Measurements from ENCODE around the gene CADM1.

- TF ChIP-seq POLR2A (IDR thresholded peaks at IDR 0.05), result no peak
- TF ChIP-seq, protein P1, sequence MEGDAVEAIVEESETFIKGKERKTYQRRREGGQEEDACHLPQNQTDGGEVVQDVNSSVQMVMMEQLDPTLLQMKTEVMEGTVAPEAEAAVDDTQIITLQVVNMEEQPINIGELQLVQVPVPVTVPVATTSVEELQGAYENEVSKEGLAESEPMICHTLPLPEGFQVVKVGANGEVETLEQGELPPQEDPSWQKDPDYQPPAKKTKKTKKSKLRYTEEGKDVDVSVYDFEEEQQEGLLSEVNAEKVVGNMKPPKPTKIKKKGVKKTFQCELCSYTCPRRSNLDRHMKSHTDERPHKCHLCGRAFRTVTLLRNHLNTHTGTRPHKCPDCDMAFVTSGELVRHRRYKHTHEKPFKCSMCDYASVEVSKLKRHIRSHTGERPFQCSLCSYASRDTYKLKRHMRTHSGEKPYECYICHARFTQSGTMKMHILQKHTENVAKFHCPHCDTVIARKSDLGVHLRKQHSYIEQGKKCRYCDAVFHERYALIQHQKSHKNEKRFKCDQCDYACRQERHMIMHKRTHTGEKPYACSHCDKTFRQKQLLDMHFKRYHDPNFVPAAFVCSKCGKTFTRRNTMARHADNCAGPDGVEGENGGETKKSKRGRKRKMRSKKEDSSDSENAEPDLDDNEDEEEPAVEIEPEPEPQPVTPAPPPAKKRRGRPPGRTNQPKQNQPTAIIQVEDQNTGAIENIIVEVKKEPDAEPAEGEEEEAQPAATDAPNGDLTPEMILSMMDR (IDR thresholded peaks at IDR 0.05), result no peak
Observed at GRCh38 chr11:115238086-115238485, 266.1 kb downstream of the CADM1 start.

Measured in right lobe of liver (tissue), 4 donors.